DMS 273 (cell line): ENCODE results near the gene KIAA0513.

Source experiments
- DNase-seq: peaks from one replicate; lab custom pipeline; 2025; ENCODE audit not compliant: unreplicated experiment; lab: John Stamatoyannopoulos, UW

KIAA0513 gene

DNA sequence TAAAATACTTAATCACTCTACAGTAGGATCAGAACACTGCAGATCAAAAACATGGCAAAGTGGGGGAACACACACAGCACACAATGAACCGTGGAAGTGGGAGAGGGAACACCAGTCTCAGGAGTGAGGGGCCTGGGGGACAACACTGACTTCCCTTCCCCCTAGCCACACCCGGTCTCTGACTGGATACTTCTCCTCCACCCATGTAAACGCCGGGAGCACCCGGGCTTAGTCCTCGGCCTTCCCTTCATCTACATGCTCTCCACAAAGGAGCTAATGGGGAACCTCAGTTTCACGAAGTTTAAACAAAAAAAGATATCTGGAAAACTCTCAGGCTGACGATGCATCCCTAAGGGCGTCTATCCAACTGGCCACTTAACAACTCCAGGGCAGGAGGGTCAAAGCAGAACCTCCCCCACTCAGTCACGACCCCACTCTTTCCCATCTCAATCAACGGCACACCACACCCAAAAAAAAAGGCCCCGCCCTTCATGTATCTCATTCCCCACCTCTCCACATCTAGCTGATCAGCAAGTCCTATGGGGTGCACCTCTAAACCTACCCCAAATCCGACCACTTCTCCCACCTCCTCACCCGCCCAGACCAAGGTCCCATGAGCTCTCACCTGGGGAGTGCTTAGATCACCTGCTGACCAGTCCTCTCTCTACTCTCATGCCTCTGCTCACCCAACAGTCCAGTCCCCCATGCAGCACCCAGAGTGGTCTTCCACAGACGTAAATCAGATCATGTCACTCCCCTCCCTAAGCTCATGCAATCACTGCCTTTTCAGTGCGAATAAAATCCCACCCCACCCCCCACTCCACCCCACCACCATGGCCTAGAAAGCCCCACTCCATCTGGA is 23.6 kb upstream of the KIAA0513 start:
- no peak for DNase-seq

DNA sequence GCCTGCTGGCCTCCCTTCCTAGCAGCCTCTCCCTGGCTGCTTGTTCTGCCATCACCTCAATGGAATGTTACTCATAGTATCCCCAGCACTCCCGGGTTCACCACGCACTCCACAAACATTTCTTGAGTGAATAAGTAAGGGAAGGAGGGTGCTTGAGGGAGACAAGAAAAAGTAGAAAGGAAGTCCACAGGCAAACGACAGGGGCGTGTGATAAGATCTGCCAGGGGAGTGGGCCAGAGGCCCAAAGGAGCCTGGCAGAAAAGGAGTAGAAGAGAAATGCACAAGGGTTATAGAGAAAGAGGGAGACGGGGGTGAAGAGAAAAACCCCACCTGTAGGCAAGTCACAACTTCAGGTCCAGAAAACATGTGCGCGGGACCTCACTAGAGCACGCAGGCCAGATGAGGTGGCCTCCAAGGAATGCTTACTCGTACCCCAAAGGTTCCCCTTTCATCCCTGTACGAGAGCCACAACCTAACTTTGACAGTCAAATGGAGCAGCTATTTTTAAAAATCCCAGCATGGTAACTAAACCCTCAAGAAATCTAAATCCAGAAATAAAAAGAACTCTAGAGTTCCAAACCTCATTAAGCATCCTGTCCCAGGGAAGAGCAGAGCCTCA is 22.9 kb upstream of the KIAA0513 start:
- no peak for DNase-seq

DNA sequence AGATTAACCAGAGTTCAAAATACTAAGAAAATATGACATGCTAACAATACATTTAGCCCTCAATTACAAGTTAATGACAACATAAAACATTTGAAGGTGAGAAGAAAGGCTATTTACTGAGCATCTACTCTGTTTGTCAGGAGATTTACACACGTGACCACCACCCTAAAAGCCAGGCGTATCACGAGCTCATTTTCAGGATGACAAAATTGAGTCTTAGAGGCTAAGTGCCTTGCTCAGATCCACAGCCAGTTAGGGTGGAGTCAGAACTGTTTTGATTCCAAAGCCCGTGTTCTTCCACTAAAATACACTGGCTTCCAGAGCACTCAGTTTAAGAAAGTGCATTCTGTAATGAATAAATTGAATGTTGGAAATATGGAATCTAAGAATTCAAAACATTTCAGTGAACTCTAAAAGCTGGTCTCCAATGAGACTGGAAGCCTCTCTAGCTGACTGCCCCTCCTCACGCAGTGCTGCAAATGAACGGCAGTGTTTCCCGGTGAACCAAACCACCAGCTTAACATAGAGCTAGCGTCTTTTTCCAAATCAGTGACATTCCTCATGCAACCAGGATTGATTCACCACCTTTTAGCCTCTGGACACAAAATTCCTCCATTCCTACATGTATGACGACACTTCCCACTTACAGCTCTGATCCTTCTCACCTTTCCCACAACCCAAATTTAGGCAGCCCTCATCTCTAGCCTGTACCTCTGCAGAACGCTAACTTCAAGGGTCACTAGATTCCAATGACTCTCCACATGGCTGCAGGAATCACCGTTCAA is 22.1 kb upstream of the KIAA0513 start:
- no peak for DNase-seq

DNA sequence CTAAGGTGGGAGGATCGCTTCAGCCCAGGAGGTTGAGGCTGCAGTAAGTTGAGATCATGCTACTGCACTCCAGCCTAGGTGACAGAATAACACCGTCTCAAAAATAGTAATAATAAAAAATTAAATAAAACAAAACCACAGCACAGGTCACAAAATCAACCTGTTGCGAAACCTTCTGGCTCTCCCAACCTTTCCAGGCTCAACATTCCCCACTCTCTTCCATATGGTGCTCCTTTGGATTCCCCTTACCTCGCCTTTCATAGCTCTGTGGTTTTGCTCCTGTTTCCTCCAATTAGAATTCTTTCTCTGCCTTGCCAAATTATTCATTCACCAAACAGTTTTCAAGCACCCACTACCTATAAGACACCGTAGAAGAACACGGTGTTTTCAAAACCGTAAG is 21.0 kb upstream of the KIAA0513 start:
- no peak for DNase-seq

DNA sequence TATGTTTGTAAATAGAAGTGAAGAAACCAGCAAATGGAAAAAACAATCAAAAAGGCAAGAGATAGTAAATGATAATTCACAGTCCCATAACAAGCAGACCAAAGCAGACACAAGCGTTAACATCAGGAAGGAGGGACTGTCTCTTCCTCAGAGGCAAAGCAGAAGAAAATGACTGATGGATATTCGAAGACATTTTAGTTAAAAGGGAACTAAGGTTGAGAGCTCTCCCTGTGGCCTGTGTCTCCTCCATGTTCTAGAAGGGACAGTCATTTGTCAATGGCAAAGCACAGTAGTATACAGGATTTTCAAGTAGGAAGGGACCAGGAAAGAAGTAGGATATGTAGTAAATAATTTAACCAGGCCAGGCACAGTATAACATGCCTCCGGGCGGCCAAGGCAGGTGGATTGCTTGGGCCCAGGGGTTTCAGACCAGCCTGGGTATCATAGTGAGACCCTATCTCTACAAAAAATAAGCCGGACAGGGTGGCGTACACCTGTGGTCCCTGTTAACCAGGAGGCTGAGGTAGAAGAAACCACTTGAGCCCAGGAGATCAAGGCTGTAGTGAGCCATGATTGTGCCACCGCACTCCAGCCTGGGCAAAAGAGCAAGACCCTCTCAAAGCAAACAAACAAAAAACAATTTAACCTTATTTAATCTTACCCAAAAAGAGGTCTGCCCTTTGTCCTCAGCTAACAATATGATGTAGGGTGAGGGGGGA is 19.9 kb upstream of the KIAA0513 start:
- no peak for DNase-seq

DNA sequence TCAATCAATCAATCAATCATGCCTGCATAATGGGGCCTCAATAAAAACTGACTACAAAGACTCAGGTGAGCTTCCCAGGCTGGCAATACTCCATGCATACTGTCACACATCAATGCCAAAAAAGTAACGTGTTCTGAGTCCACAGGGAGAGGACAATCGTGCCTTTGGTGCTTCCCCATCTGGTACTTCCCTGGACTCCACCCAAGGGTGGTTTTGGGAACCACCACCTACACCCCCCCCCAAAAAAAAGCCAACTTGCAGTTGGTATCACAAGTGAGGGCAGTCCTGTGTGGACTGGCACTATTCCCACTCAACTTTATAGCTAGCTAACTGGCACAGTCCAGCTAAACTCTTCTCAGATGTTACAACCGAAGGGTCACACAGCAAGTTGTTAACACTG is 19.3 kb upstream of the KIAA0513 start:
- DNase-seq, result no peak

DNA sequence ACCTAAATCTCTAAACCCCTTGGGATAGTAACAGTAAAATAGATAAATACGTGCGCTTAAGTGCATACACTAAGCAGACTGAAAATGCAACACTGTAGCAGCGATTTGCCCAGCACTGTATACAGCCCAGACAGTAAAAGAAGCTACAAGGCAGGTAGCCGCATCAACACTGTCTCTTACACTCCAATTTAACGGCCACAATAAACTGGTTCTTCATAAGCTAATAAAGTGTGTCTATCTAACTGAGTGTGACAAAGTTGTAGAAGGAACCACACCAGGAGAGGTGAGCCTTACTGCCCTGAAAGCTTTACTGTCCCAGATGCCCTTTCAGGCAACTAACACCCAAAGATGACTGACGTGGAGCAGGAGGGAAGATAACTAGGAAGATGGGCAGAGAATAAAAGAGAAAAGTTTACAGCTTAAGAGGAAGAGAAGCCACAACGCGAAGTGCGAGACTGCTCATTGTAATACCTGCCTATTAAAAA is 17.1 kb upstream of the KIAA0513 start:
- DNase-seq, result no peak

DNA sequence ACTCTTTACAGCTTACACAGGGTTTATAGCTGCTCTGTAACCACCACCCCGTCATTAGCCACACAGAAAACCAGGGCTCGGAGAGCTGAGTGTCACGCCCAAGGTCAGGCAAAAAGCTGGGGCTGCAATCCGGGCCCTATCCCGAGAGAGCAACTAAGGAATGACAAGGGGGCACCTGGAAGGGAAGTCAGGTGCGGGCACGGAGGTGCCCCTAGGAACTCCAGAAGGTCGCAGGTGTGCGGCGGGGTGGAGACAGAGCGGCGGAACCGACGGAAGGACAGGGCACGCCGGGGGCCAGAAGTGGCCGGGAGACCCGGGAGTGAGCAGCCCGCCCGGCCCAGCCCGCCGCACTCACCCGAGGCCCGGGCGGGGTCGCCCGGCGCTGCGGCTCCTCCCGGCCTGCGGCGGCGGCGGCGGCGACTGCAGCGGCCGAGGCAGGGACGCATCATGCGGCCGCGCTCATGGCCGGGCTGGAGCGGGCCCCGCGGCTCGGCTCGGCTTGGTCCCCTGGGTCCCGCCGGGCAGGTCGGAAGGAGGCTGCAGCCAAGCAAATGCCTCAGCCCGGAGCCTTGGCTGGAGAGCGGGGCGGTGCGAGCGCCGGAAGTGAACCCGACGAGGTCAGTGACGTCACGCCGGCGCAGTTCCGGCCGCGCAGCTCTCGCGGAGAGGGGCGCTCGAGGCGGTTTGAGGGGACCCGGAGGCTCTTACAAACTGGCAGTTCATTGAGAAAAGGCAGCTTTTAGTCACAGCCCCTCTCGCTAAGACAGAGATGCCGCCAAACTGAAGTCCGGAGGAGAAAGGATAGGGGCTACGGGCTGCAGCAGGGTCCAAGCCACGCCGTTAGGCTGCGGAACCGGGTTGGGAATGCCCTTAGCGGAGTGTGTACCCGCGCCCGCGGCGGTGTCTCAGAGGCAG is 16.4 kb upstream of the KIAA0513 start, which contains the start of gene ZDHHC7:
Gene ZDHHC7, minus strand, starts transcription at position 605 of the 915 bp plus-strand sequence. CDS start 20,917 bp downstream, outside the sequence.
- DNase-seq, result peak; percentile 92

DNA sequence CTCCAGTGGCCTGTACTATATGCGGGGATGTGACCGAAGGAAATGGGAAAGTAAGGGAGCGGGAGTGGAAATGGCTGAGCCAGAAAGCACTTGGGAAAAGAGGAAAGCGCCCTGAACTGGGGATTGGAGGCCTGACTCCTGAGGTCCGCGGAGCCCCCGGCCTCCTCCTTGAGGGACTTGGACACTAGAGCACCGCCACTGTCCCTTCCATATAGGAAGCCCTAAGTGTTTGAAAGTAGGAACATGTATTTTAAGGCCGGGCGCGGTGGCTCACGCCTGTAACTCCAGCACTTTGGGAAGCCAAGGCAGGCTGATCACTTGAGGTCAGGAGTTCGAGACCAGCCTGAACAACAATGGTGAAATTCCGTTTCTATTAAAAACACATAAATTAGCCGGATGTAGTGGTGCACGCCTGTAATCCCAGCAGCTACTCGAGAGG is 15.7 kb upstream of the KIAA0513 start:
- no peak for DNase-seq

DNA sequence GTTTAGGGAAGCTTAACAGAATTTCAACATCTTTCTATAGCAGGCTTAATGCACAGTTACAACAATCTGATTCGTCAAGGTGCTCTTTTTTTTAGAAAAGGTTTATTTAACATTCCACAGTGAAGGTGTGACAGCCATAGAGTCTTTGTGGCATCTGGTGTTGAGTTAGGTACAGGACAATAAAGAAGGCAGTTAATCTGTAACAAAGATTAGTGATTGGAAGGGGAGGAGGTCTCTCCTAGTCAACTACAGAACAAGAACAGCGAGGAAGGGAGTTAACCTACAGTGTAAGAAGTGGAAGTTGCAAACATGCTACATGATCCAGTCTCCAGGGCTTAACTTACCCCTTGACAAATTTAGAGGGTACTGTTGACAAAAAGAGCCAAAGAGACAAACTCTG is 13.3 kb upstream of the KIAA0513 start:
- DNase-seq, result no peak

DNA sequence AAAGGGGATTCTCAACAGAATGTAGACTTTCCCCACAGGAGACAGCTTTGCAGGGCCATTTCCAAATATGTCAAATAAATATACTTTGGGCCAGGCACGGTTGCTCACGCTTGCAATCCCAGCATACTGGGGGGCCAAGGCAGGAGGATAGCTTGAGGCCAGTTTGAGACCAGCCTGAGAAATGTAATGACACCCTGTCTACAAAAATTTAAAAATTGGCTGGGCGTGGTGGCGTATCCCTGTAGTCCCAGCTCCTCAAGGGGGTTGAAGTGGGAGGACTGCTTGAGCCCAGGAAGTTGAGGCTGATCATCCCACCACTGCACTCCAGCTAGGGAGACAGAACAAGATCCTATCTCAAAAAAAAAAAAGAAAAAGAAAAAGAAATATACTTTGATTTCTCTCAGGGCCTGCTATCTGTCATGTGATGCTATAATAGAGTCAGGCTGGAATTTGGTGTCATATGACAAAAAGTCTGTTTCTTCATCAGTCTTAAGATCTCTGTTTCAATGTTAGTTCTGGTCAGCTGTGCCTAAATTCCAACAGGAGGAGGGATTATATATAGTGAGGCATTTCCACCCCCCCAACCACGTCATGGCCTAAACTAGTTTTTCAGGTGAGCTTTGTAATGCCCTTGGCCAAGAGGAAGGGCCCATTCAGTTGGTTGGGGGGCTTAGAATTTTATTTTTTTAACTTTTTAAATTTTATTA is 12.0 kb upstream of the KIAA0513 start:
- no peak for DNase-seq

DNA sequence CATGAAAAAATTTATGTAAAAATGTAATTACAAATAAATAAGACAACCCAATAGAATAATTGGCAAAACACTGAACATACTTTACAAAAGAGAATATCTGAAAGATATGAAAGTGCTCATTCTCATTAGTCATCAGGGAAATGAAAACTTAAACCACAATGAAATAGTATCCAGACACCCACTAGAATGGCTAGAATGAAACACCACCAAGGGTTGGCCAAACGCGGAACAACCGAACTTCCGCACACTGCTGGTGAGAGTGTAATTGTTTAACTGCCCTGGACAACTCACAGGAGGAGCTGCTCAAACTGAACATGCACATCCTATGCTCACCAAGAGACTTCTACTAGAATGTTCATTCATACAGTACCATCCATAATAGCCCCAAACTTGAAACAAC is 10.4 kb upstream of the KIAA0513 start:
- DNase-seq, result no peak

DNA sequence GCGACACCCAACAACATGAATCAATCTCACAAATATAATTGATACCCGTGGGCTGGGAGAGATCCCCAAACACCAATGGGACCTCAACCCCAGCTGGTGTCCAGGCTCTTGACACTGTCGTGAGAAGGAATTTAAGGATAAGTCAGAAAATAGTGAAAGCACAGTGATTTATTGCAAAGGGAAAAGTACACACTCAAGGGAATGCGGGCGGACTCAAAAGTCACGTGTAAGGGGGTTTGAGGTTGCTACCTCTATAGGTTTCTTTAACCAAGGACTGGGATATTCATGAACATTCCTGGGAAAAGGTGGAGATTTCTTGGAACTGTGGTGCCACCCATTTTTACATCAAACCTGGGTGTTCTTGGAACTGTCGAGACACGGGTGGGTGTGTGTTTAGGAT is 10.0 kb upstream of the KIAA0513 start:
- DNase-seq, result no peak

DNA sequence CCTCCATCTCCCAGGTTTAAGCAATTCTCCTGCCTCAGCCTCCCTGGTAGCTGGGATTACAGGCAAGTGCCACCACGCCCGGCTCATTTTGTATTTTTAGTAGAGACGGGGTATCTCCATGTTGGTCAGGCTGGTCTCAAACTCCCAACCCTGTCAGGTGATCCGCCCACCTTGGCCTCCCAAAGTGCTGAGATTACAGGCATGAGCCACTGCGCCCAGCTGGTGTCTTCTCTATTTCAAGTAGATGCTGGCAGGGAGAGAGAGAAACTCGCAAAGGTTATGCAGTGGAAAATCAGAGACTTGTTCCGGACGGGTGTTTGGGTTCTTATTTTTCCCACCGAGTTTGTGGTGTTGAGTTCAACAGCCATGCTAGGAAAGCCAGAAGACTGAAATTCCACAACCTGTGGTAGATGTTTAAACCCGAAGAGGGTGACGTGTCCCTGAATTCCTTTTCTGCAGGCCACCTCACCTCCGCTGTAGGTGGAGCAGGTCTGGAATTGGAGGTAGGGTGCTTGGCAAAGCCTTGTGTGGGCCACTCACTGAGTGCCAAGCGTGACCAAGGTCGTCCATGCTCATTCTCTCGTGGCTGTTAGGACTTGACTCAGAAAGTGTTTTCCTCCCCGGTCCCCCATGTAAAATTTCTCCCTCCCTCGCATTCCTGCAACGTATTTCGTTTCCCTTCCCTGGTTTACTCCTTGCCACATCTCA is 8.9 kb upstream of the KIAA0513 start:
- no peak for DNase-seq

DNA sequence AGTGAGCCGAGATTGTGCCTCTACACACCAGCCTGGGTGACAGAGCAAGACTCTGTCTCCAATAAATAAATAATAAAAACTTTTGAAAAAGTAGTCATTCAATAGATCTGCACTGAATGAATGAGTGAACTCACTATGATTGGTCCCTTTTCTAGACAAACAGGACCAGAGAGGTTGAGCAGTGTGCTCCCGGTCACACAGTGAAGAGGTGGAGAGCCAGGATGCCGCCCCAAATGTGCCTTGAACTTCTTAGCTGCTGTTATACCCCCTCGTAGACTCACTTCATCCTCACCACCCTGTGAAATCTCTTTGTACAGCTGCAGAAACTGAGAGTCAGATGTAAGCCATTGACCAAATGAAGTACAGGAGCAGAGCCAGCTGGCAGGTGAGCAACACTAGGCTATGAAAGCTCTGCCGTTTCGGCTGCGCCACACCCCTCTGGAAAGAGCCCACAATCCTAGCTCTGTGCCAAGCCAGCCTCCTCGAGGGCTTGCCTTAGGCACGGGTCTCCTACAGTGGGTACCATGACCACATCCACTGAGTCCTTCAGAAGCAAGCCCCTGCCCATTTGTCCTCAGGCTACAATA is 7.8 kb upstream of the KIAA0513 start:
- DNase-seq, result peak; percentile 34

DNA sequence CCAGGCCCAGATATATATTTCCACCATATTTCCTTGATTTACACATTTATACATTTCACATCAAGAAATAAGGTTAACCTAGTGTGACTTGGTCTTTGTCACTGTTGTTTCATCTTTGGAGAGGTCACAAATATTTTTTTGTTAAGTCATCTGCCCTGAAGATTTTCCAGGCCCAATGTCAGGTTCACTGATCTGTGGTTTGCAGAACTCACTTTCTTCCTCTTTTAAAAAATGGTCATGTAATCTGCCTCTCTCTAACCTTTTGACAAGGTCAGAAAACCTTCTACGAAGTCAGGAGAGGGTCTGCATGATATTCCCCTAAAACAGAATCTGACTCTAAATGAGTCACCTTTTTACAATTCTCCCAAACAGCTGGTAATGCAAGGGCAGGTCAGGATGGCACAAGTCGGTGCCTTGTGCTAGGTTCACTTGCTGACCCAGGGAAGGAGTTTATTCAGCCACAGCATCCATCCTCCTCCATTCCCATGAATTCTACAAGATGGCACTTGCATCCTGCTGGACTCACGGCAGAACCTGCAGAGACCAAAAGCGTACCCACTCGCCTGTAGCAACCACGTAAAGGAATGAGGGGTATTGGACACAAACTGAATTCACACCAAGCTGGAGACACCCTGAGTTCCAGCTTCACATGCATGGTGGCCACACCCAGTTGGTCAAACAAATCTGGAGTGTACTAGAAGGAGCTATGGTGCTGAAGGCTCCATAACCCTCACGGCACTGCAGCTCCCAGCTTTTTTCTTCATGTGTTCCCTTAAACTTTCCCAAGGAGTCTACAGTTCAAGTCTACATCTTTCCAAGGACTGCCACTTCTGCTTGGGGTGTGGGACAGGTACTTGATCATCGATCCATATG is 1.6 kb upstream of the KIAA0513 start:
- no peak for DNase-seq

DNA sequence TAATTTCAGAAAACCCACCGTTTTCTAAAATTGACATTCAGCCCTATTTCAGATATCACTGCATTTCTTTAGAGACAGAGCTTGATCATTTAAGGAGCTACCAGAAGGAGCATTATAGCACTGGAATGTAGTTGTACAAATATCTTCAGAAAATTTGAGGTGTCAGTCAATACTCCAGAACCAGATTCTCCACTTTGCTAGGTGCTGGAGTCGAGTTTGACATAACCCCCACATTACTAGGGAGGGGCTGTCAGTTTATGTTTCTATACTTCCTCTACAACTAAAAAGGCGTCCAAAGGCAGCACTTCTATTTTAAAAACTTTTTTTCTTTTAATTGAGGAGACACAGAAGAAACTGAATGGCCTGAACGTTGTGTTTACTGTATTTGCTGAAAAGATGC is 892 bp upstream of the KIAA0513 start:
- DNase-seq, result no peak
